NB4 (cell line): ENCODE measurements around the gene SEC23A.

Source experiments
- CTCF ChIP-seq: IDR thresholded peaks from one replicate; pipeline ENCODE4 v1.5.1; 2012; ENCODE audit warnings: low read depth, low read length
- MAX ChIP-seq: IDR thresholded peaks from 2 replicates; pipeline ENCODE4 v1.6.1; 2011; ENCODE audit warnings: low read depth, low read length
- MYC ChIP-seq: IDR thresholded peaks from 2 replicates; pipeline ENCODE4 v1.6.1; 2011; ENCODE audit warnings: low read depth, low read length
- POLR2A ChIP-seq: IDR thresholded peaks from 2 replicates; pipeline ENCODE4 v1.6.1; 2011; ENCODE audit warnings: mild to moderate bottlenecking; ENCODE audit not compliant: insufficient read length; ENCODE audit errors: extremely low read depth

- TF ChIP-seq CTCF (no peak), MAX (no peak), POLR2A (no peak), MYC (no peak)
Observed at GRCh38 chr14:38994731-38995130, 108.3 kb downstream of the SEC23A start.
